ENCODE measurements around the gene JAM2. TPM values are rescaled to one million over a fixed set of nuclear protein-coding genes. Genes with fewer than 3 reads are reported as not detected.
"Not testable (repeated sequence)": the region's sequence is repeated elsewhere in the genome, so short reads cannot be mapped to it uniquely, and the experiment has no call there.

The JAM2 gene
- total RNA-seq, 4 donors from 2014 or later = 2.3 to 6.1 (median 3.7) TPM

DNA sequence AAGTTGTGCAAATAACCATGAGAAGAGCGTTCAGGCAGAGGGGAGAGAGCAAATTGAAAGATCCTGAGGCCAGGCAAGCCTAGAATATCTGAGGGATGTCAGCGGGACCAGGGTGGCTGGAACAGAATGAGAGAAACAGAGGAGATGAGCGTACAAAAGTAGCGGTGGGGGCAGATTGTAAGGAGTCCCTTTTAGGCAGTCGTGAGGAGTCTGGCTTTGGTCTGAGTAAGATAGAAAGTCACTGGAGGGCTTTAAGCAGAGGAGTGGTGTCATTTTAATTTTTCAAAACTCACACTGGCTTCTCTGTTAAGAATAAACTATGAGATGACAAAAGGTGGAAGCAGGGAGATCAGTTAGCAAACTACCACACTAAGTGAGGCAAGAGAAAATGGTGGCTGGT, 71.5 kb downstream of the JAM2 start:
- H3K9me3 ChIP-seq = no peaks in the 10 kb centered on the region
- no peak for DNase-seq
- H3K27ac ChIP-seq = no peak overlapping the region
- TF ChIP-seq, protein P1, sequence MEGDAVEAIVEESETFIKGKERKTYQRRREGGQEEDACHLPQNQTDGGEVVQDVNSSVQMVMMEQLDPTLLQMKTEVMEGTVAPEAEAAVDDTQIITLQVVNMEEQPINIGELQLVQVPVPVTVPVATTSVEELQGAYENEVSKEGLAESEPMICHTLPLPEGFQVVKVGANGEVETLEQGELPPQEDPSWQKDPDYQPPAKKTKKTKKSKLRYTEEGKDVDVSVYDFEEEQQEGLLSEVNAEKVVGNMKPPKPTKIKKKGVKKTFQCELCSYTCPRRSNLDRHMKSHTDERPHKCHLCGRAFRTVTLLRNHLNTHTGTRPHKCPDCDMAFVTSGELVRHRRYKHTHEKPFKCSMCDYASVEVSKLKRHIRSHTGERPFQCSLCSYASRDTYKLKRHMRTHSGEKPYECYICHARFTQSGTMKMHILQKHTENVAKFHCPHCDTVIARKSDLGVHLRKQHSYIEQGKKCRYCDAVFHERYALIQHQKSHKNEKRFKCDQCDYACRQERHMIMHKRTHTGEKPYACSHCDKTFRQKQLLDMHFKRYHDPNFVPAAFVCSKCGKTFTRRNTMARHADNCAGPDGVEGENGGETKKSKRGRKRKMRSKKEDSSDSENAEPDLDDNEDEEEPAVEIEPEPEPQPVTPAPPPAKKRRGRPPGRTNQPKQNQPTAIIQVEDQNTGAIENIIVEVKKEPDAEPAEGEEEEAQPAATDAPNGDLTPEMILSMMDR (IDR thresholded peaks at IDR 0.05 in 4 of 5, conservative IDR thresholded peaks at IDR 0.05 in 1 of 5) = no peak
- no peak for TF ChIP-seq POLR2A (IDR thresholded peaks at IDR 0.05)
- no peak for ATAC-seq
- H3K4me3 ChIP-seq = no peak overlapping the region
- in situ Hi-C loops (cut with MboI; ENCODE audit: low sequenced_read_pairs in 4 of 4) (no loop called here), intact Hi-C loops (cut with DNase I; ENCODE audit: low total_unique reads) (no loop called here)
- H3K27me3 ChIP-seq = no peaks in the 10 kb centered on the region
- H3K4me1 ChIP-seq = no peaks in the 10 kb centered on the region
- no peaks in the 10 kb centered on the region for H3K36me3 ChIP-seq

DNA sequence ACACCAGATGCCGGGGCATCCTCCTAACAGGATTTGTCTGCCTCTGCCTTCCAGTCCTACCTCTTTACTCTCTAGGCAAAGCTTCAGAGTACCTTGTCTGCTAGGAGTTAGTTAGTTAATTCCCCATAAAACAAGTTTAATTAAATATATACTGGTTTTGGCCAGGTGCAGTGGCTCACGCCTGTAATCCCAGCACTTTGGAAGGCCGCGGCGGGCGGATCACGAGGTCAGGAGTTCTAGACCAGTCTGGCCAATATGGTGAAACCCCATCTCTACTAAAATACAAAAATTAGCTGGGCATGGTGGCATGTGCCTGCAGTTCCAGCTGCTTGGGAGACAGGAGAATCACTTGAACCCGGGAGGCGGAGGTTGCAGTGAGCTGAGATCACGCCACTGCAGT, 75.0 kb downstream of the JAM2 start:
- intact Hi-C loops (cut with DNase I; ENCODE audit: low total_unique reads); H3K4me3 ChIP-seq; H3K27me3 ChIP-seq; ATAC-seq; H3K36me3 ChIP-seq; H3K27ac ChIP-seq; DNase-seq; in situ Hi-C loops (cut with MboI; ENCODE audit: low sequenced_read_pairs in 4 of 4); H3K9me3 ChIP-seq; H3K4me1 ChIP-seq: not testable (repeated sequence)

DNA sequence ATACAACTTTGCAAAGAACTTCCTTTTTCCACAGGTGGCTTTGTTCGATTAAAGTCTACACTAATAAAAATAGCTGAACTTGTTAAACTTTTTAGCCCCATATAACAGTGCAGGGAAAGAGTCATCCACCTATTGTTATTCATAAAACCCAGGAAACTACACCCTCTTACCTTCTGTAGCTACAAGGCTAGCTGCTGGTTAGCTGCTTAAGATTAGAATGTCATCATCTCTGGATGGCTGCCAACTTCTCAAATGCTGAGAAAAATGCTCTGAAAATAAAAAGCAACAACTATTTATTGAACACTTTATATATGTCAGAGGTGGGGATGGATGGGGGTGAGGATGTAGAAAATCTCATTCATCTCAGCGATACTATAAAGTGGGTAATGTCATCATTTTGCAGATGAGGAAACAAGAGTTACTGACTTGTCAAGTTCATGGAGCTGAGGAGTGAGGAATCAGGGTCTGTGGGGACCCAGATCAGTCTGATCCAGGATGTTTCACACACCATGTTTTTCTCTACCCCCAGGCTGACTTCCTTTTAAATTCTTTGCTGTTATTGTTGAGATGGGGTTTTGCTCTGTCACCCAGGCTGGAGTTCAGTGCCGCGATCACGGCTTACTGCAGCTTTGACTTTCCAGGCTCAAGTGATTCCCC, 78.6 kb downstream of the JAM2 start:
- in situ Hi-C loops (cut with MboI; ENCODE audit: low sequenced_read_pairs in 4 of 4) (no loop called here), intact Hi-C loops (cut with DNase I; ENCODE audit: low total_unique reads) (no loop called here)
- peaks cover 0 to 3% of the 10 kb centered on the region in 2 donors for H3K4me1 ChIP-seq
- H3K27ac ChIP-seq = peak overlapping the region in 3 of 4 donors; percentile 19 to 49 (median 37)
- H3K36me3 ChIP-seq = peaks cover 0 to 11% of the 10 kb centered on the region in 2 donors
- TF ChIP-seq, protein P1 (IDR thresholded peaks at IDR 0.05 in 4 of 5, conservative IDR thresholded peaks at IDR 0.05 in 1 of 5) = no peak
- TF ChIP-seq POLR2A (IDR thresholded peaks at IDR 0.05) = no peak
- ATAC-seq = peak in 1 of 2 donors; percentile 37
- no peaks in the 10 kb centered on the region for H3K27me3 ChIP-seq
- H3K4me3 ChIP-seq = no peak overlapping the region
- no peaks in the 10 kb centered on the region for H3K9me3 ChIP-seq
- no peak for DNase-seq

DNA sequence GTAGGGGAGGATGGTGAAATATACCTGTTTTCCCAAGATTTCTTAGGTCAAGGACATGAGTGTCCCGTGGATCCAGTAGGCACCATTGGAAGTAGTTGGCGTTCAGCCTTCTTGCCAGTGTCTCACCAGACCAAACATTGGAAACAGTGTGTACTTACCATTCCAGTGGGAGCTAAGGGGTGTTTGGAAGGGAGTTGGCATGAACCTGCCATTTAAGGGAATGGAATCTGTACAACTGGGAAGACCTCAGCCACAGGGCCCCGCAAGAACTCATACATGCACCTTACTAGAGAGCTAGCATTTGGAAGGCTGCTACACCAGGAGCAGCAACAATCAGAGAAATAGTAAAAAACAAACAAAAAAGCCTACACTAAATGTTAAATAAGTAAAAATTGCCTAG, 82.9 kb downstream of the JAM2 start:
- intact Hi-C loops (cut with DNase I; ENCODE audit: low total_unique reads) (no loop called here), in situ Hi-C loops (cut with MboI; ENCODE audit: low sequenced_read_pairs in 4 of 4) (loop anchor here in 1 of 4 donors (10.0 kb wide), 1 partner anchor 117 kb away; the partner anchor contains the start of gene MRPL39)
- Histone ChIP-seq H3K4me1 (peaks cover 3 to 4% of the 10 kb centered on the region in 2 donors), H3K9me3 (no peaks in the 10 kb centered on the region), H3K36me3 (peaks cover 0 to 53% of the 10 kb centered on the region in 2 donors), H3K27me3 (no peaks in the 10 kb centered on the region), H3K27ac (no peak overlapping the region), H3K4me3 (no peak overlapping the region)
- ATAC-seq = no peak
- DNase-seq = no peak
- TF ChIP-seq, protein P1 (IDR thresholded peaks at IDR 0.05 in 4 of 5, conservative IDR thresholded peaks at IDR 0.05 in 1 of 5) = no peak

DNA sequence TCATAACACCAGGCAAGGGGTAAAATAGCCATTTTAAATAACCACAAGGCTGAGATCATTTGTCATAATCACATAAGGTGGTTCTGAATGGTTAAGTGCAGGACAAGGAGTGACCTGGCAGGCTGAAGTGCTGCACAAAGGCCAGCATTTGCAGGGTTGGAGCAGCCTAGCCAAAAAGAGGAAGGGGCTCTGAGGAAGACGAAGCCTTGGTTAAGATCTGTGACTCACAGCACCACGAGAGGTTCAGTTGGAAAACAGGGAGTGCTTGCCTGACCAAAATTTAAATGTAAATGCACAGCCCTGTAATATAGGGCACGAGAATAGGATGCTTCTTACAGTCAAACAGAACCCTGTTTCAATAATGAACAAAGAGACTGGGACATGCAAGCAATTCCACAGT, 83.6 kb downstream of the JAM2 start:
- TF ChIP-seq, protein P1 (IDR thresholded peaks at IDR 0.05 in 4 of 5, conservative IDR thresholded peaks at IDR 0.05 in 1 of 5) = no peak
- TF ChIP-seq POLR2A (IDR thresholded peaks at IDR 0.05) = no peak
- Histone ChIP-seq H3K4me3 (no peak overlapping the region), H3K4me1 (peaks cover 2 to 10% of the 10 kb centered on the region in 2 donors), H3K27me3 (no peaks in the 10 kb centered on the region), H3K27ac (no peak overlapping the region), H3K36me3 (peaks cover 0 to 59% of the 10 kb centered on the region in 2 donors), H3K9me3 (no peaks in the 10 kb centered on the region)
- intact Hi-C loops (cut with DNase I; ENCODE audit: low total_unique reads) = no loop called here
- DNase-seq (no peak), ATAC-seq (no peak)
- in situ Hi-C loops (cut with MboI; ENCODE audit: low sequenced_read_pairs in 4 of 4) = loop anchor here in 1 of 4 donors (10.0 kb wide), 1 partner anchor 118 kb away; the partner anchor contains the start of gene MRPL39

Measured in gastrocnemius medialis (tissue), 4 donors.